HK-2 (cell line): Measurements from ENCODE around the gene FXN.
A peak's percentile ranks its signal among the peaks of the same experiment; 100 is the strongest.
"Not testable (repeated sequence)": the region's sequence is repeated elsewhere in the genome, so short reads cannot be mapped to it uniquely, and the experiment has no call there.

Experiments
- DNase-seq: peaks from one replicate; pipeline ENCODE4 v3.0.0-alpha.2; 2018; ENCODE audit not compliant: unreplicated experiment

The FXN gene

GRCh38 chr9:69070201-69070600, 34.6 kb downstream of the FXN start:
- DNase-seq, result no peak

GRCh38 chr9:69071059-69071458, 35.5 kb downstream of the FXN start:
- DNase-seq, result no peak

DNA sequence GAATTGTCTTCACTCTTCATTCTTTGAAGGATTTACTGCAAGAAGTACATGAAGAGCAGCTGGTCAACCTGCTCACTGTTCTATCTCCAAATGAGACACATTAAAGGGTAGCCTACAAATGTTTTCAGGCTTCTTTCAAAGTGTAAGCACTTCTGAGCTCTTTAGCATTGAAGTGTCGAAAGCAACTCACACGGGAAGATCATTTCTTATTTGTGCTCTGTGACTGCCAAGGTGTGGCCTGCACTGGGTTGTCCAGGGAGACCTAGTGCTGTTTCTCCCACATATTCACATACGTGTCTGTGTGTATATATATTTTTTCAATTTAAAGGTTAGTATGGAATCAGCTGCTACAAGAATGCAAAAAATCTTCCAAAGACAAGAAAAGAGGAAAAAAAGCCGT, 37.6 kb downstream of the FXN start:
- DNase-seq, result no peak

DNA sequence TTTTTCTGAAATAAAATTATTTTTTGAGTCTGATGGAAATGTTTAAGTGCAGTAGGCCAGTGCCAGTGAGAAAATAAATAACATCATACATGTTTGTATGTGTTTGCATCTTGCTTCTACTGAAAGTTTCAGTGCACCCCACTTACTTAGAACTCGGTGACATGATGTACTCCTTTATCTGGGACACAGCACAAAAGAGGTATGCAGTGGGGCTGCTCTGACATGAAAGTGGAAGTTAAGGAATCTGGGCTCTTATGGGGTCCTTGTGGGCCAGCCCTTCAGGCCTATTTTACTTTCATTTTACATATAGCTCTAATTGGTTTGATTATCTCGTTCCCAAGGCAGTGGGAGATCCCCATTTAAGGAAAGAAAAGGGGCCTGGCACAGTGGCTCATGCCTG, 39.2 kb downstream of the FXN start:
- no peak for DNase-seq

- no peak for DNase-seq
Observed at GRCh38 chr9:69076550-69076949, 41.0 kb downstream of the FXN start.

GRCh38 chr9:69078069-69078468, 42.5 kb downstream of the FXN start:
- DNase-seq, result no peak

DNA sequence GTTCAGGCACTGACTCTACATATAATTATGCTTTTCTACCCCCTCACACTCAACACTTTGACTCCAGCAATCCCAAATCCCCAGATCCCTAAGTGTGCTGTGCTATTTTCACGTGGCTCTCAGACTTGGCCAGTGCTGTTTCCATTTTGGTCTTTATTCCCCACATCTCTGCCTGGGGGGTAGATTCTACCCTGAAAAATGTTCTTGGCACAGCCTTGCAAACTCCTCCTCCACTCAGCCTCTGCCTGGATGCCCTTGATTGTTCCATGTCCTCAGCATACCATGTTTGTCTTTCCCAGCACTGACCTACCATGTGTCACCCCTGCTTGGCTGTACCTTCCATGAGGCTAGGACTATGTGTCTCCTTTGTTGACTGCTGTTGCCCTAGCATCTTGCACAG, 43.0 kb downstream of the FXN start:
- no peak for DNase-seq

DNA sequence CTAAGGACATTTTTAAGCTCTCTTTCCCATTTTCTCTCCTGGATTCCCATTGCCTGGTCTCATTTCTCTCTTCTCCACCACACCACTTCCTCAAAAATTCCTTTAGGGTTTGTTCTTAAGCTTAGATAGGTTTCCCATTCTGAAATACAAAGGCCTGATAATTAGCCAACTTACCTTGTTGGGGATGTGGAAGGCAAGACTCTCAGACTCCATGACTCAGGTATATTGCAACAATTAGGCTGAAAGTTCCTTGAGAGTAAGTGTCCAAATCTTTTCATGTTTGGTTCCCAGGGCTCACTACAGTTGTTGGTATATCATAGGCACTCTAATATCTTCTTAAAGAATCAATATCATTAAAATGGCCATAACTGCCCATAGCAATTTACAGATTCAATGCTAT, 43.6 kb downstream of the FXN start:
- DNase-seq, result no peak

DNA sequence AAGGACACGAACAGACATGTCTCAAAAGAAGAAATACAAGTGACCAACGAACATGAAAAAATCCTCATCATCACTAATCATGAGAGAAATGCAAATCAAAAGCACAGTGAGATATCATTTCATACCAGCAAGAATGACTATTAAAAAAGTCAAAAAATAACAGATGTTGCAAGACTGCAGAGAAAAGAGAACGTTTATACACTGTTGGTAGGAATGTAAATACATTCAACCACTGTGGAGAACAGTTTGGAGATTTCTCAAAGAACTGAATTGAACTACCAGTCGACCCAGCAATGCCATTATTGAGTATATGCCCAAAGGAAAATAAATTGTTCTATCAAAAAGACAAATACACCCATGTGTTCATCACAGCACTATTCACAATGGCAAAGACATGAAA, 45.7 kb downstream of the FXN start:
- DNase-seq, result no peak

- no peak for DNase-seq
Observed at GRCh38 chr9:69083321-69083720, 47.8 kb downstream of the FXN start.

- no peak for DNase-seq
Observed at GRCh38 chr9:69085569-69086283, 50.2 kb downstream of the FXN start.

- no peak for DNase-seq
Observed at GRCh38 chr9:69086312-69086711, 50.8 kb downstream of the FXN start.

DNA sequence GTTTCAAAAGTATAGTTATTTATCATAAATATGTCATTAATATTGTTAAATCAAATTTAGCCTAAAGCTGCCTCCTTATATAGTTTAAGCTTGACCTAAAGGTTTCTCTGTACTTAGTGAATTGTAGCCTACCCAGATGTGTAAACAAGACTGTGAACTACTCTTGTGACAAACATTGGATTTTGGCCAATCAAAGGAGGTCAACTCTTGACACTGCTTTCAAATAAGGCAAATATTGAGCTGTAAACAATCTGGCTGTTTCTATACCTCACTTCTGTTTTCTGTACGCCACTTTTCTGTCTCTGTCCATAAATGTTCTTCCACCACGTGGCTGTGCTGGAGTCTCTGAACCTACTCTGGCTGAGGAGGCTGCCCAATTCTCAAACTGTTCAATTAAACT, 51.2 kb downstream of the FXN start:
- DNase-seq, result no peak

DNA sequence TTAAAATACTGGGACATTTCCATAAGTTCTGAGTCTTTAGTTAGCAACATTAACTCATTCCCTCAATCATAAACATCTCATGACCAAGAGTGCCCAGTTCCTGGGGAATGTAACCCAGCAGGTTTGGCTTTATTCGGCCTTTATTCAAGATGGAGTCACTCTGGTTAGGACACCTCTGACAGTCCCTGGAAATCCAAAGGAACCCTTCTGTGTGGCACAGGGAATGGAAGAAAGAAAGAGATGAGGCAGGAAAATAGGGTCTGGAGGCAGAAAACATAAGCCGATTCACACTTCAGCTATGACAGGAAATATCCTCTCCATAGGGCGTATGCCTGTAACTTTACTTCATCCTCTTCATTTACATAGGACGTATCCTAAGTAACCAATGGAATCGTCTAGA, 53.5 kb downstream of the FXN start:
- no peak for DNase-seq

GRCh38 chr9:69089491-69089890, 53.9 kb downstream of the FXN start:
- DNase-seq, result no peak

DNA sequence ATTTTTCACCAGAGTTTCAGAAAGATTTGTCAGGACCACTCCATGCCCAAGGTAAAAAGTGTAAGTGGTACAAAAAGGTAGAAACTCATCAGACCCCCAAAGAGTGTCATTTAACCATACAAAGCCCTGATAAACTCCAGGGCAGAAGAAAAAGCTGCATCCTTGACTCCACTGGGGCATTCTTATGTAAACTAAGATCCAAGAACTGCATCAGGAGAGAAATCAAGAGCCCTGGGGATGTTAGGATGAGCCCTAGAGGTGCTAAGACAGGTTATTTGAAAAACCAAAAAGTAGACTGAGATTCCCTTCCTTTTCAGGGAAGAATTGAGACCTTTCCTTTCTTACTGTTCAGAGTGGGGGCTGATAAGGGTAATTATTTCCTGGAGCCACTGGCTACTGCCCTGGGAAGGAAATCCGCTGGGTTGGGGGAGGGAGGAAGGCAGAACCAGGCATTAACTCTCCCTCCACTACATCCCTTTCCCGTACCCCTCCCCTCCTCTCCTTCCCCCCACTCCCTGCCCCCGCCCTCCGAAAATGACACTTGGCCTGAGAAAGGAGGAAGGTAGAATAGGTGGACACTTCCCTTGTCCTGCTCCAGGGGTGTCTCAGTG, 54.7 kb downstream of the FXN start:
- no peak for DNase-seq

- DNase-seq, result no peak
Observed at GRCh38 chr9:69090946-69091345, 55.4 kb downstream of the FXN start.

DNA sequence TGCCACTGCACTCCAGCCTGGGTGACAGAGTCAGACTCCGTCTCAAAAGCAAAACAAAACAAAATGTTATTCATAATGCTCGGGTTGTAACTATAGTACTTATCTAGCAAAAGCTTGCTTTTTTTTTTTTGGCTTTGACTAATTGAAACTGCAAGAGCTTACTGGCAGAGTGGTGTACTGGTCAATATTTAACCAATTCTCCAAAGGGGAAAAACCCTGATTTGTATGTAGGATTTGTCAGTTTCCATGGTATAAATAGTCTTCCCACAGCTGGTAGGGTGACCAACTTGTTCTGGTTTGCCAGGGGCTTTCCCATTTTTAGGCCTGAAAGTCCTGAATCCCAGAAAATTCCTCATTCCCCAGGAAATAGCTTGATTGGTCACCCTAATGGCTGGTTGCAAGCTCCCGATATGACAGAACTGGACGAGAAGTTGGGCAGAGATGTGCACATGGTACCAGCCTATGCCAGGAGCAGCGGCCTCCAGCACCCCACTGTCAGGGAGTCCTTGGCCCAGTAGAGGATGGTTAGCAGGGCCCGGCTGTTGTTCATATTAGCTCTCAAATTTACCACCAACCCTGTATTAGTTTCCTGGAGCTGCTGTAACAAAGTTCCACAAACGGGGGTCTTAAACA, 58.0 kb downstream of the FXN start:
- peak; percentile 1 for DNase-seq

GRCh38 chr9:69094361-69095135, 59.0 kb downstream of the FXN start:
- DNase-seq, result not testable (repeated sequence)

DNA sequence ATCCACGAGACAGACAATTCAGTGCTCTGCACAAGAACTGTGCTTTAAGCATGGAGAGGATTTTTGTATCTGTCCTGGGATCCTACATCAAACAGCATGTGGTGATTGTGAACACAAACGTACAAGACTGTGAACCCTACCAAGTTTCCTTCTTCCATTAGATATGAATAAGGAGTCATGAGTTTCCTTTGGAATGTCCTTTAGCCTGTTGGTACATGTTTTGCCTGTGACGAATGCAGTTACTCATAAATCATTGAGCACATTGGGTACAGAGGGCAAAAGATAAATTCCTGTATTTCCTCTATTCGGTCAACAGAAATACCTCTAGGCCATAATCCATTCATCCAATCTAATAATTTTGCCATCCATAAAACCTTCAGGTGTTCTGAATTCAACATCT, 61.5 kb downstream of the FXN start:
- DNase-seq, result no peak

DNA sequence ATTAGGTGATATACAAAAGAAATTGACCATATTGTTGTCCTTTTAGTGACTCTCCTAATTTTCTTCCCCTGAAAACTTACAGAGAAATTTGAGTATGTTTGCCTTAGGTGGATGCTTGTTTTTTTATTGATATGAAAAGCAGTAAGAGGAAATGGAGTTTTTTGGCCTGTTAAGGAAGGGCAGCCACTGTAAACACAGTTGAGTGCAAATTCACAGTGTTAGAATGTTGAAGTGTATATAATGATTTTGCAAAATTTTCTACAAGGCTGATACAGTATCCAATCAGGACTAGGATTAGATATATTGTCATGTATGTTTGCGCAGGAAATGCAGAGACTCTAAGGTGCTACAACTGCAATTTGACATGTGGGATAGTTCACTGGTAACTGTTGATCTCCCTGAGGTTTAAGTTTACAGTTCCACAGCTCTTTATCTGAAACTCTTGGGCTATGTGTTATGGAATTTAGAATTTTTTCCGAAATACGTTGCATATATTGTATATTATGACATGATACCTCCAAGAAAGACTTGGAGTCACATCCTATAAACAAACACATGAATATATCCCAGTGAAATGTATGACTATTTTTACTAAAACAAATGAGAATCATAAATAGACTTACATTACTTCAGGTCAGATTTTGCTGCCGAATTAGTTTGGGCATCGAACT, 62.5 kb downstream of the FXN start:
- DNase-seq, result no peak

GRCh38 chr9:69103348-69103996, 67.9 kb downstream of the FXN start:
- DNase-seq, result not testable (repeated sequence)
